GM19324 (cell line): ENCODE results near the gene WNK2.
"Not testable (repeated sequence)": the region's sequence is repeated elsewhere in the genome, so short reads cannot be mapped to it uniquely, and the experiment has no call there.

Experiments used
- ATAC-seq: cut with Tn5 transposase; IDR thresholded peaks from one replicate; pipeline ENCODE4 v1.9.1; 2021; ENCODE audit warnings: mild to moderate bottlenecking, moderate library complexity; ENCODE audit not compliant: unreplicated experiment, low FRiP score

WNK2 gene

DNA sequence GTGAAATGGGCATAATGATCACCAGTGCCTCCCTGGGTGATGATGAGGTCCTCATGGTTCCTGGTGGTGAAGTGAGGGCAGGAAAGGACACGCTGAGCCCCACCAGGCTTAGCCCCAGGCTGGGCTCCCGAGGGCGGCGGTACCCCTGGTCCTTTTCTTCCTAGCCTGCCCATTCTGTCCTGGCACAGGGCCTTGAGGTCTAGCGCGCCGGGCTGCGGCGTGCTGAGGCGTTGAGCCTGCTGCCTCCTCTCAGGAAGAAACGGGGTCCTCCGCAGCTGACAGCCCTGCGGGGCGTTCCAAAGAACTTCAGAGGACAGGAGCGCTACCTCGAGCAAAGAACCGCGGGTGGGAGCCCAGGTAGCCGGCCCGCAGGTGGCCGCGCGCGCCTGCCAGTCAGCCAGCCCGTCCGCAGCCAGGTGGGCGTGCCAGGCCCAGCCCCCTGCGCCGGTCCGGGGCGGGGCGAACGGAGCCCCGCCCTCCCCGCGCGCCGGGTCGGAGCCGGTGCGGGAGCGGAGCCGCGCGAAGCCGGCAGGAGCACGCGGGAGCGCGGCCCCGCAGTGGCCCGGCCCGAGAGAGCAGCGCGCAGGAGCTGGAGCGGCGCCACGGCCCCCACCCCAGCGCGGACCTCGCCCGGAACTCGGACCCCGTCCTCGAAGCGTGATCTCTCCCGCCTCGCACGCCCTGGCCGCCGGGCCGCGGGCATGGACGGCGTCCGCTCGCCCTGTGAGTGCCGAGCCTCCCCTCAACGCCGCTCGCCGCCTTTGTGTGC is at the start of gene WNK2:
TSS of gene WNK2 (plus strand) at position 477 of the 769 bp plus-strand sequence. CDS start 791 bp downstream, outside the sequence.
- ATAC-seq, result no peak

DNA sequence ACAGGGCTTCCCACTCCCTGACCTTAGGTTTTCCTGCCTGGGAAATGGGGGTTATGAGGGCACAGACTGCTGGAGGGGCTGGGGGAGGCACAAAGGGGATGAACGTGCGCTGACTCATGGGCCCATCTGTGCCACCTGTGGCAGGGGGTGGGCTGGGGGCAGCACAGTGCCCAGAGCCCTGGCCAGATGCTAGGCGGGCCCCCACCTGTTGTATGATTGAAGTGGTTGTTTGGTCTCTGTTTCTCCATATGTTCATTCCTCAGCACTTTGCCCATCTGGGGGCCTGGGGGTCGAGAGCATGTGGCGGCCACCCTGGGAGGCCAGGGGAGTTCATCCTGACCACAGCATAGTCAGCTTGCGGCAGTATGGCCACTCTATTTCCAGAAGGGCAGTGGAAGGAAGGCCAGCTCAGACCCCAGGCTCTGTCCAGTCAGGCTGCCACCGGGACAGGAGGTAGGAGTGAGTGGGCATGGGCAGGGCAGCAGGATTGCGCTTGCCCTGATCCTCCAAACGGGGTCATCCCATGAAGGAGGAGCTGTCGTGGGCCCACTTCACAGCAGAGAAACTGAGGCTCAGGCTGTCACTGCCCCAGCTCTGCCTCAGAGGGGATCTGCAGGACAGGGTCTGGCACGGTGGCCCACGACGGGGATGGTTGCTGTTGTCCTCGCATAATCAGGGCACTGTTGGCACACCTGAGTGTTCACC is 49.0 kb upstream of the WNK2 start:
- ATAC-seq, result no peak

DNA sequence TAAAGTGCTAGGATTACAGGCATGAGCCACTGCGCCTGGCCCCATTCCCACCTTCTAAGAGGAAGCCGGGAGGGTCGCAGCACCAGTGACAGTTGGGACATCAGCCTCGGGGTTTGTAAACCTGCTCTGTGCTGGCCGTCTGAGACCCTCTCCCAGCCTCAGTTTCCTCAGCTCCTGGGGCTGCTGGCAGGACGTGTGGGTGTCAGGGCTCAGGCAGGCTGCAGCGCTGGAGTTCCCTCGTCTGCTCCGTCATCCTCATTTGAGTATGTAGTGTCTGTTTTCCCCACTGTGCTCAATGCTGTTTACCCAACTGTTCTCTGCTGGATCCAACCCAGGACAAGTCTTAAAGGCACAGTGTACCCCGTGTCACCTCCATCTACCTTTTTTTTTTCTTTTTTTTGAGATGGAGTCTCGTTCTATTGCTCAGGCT is 47.9 kb upstream of the WNK2 start:
- ATAC-seq, result no peak

DNA sequence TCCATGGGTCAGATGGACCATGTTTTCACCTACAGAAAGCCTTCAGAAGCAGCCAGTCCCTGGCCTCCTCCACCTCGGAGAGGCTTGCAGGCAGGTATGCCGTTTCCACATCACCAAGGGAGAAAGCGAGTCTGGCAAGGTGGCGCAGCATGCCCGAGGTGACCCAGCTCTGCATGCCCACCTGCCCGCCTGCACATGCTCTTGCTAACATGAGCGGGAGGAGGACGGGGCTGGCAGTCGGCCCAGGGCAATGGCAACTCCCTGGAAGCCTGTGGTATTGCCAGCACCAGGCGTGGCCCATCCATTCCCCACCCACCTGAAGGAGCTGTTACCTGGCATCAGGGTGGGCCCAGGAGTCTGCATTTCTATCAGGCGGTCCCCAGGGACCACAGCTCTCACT is 46.6 kb upstream of the WNK2 start:
- ATAC-seq, result no peak

DNA sequence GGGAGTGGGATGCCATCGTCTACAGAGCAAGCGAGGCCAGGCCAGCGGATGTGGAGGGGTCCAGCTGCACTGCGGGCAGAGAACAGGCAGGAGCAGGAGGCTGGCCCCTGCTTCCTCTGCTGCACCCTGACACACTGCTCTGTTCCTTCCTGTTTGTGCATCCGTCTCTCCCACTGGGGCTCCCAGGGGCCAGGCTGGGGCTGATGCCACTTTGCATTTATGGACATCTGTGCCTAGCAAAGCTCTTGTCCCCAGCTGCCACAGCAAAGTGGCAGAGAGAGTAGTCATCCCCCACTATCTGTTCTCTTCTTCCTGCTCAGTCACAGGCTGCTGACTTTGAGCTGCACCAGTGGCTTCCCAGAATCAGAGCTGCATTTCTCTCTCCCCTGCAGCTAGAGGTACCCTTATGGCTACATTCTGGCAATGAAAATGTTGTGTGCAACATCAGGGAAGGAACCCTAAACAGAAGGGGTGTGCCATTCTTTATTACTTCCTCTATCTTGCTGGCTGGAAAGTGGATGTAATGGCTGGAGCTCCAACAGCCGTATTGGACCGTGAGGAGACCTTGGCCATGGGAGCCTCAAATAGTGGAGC is 45.7 kb upstream of the WNK2 start:
- ATAC-seq, result no peak

DNA sequence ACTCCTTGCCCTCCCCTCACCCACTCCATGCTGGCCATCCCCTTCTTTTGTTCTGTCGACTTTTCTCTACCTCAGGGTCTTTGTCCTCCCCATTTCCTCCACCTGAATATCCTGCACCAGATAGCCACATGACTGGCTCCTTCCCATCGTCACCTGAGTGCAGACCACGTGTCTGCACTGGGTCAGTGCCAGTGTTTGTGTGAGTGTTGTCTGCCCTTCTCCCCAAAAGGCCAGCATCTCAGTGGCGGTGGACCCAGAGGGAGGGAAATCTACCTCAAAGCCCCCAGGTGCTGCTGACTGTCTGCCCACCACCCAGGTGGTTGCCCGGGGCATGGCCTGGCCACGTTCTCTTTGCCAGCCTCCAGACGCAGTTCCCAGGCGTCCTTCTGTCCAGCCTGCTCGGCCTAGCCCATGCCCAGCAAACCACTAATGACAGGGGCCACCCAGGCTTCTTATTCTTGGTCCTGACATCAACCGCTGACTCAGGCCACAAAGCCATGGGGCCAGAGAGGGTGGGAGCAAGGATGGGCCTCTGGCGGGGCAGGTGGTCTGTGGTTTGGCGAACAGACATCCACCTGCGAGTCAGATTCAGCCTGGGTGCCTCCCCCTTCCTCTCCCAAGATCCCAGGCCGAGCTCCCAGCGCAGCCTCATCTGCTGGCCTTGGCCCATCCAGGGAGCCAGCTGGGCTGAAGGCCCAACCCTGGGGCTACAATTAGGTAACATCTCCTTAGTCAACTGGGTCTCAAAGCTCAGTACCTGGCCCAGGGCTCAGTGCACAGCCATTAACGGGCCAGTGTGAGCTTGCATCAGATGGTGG is 44.4 kb upstream of the WNK2 start:
- no peak for ATAC-seq

DNA sequence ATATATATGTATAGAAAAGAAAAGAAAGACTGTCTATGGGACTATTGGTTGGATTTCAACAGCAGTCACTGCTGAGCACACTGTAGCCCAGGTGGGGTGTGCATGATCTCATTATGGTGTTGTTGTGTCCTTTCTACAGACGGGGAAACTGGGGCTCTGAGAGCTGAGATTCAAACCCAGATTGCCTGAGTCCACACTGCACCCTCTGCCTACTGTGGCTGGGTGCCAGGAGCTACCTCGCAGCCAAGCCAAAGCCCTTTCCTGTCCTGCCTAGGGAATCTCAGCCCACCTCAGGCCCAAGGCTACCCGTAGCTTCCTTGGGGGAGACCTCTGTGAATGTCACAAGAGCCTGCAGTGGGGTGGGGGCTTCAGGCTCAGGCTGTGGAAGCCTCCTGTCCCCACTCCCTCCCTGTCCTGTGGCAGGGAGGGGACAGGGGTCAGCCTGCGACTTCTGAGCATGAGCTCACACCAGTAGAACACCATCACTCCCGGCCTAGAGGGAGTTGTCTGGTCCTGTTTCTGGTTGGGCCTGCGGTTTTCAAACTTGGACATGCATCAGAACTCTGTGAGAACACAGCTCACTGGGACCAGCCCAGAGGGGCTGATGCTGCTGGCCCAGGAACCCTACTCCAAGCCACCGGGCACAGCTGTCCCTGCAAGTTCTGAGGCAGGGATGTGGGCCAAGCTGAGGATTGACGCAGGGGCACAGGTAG is 42.0 kb upstream of the WNK2 start:
- ATAC-seq, result no peak

DNA sequence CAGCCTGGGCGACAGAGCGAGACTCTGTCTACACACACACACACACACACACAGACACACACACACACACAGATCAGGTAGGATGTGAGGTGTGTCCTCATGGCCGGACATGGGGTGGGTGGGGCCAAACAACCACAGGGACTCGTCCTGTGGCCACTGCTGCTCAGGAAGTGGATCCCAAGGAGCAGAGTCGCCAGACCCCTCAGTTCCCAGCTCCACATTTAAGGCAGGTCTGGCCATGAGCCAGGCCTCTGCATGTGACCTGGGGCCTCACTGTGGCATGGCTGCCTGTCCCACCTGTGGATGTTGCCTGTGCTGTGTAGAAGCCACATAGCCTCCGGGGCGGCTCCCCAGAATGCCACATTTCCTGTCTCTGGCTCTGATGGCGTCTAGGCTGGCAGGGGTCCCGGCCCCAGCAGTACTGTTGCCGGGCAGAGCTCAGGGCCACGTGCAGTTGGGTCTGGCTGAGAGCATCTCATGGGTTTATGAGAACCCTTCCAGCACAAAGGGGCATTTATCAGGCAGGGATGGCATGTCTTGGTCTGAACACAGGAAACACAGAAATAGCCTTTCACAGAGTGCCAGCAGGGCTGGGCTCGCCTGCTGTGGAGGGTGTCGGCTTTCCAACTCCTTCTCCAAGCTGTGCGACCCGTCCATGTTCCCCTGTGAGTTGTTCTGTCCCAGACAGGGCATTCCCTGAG is 40.0 kb upstream of the WNK2 start:
- ATAC-seq, result no peak

DNA sequence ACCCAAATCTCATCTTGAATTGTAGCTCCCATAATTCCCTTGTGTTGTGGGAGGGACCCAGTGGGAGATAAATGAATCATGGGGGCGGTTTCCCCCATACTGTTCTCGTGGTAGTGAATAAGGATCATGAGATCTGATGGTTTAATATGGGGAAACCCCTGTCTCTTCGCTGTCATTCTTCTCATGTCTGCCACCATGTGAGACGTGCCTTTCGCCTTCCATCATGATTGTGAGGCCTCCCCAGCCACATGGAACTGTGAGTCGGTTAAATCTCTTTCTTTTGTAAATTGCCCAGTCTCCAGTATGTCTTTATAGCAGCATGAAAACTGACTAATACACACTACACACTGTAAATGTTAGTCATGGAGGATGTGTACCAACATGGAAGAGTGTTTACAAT is 37.2 kb upstream of the WNK2 start:
- not testable (repeated sequence) for ATAC-seq

DNA sequence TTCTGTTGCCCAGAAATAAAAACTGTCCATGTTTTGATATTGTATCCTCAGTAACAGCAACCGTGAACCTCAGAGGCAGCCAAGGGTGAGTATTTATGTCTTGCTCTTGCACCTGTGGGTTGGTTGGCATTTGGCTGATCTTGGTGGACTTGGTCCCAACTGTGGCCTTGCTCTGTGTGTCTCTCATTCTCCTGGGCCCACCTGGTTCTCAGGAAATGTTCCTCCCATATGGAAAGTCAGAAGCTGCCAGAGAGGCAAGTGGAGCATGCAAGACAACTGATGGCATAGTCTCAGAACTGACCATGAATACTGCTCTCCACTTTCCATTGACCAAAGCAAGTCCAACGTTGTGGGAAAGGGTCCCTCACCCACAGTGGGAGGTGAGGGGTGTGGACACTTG is 36.3 kb upstream of the WNK2 start:
- ATAC-seq, result no peak

DNA sequence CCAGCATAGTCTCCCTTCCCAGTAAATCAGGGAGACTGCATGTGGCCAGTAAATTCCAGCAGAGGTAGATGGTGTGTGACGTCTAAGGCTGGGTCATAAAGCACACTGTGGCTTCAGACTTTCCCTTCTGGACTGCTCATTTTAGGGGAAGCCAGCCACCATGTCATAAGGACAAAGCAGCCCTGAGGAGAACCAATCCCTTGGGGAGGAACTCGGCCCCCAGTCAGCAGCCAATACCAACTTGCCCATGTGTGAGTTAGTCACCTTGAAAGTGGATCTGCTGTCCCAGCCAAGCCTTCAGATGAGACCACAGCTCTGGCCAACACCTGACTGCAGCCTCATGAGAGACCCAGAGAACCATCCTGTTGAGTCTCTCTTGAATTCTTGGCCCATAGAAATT is 35.2 kb upstream of the WNK2 start:
- ATAC-seq, result no peak

DNA sequence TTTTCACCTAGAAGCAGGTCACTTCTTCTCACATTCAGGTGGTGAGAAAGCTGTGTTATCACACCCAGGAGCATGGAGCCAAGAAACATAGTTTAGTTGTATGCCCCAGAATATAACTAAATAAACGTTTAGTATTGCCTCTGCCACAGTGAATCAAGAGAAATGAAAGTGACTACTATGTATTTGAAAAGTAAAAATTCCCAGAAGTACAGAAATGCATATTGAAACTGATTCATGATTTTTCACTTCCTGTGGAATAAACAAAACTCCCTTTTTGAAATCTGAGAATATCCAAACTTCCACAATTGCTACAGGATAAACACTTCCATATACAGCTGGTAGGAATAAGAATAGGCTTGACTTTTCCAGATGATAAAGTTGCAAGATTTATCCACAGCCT is 34.6 kb upstream of the WNK2 start:
- no peak for ATAC-seq

DNA sequence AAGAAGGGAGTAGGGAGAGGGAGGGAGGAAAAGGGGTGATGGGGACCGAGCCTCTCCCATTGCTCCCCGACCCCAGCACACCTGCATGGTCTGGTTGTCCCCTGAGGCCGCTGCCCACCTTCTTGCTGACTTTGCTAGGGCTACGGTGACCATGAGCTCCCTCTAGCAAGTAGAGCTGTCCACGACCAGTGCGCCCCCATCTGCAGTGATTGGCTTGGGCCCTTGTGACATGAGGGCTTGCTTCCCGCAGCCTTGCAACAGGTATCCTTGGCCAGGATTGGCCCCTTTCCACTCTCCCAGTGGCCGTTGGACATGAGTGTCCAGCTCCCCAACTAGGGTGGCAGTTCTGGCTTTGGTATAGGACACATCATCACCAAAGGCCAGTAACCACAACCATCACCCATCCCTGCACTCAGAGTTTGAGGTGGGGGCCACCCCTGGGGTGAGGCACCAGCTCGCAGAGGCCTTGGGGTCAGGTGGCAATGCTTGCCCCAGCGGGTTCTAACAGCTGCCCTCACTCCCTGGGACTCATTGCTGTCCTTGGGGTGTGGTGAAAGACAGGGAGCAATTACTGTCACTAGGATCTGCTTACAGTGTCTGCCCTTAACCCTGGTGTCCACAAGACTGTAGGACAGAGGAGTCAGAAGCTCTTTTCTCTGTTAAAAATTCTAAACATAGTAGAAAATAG is 32.7 kb upstream of the WNK2 start:
- ATAC-seq, result no peak

DNA sequence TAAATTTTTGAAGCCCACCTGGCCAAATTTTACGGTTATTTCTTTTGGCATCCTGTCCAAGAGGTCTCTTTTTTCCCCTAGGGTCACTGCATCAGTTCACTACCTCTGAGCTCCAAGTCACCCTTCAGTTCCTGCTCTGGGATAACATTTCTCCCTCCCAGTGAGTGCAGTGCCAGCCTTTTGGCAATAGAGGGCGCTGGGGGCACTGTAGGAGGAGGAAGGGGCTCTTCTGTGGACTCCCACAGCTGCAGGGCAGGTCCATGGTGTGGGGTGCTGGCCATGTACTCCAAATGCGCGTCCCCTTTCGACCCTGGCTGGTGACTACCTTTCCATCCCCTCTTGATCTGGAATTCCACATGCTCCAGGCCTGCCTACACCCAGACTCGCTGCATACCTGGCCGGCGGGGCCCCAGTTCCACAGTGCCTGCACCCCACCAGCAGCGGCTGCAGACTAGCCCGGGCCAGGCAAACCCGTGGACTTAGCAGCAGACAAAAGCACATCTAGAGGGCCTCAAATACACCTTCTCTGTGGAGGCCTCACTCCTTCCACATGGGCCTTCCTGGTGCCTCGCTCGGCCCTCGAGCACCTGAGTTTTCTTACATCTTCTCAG is 29.5 kb upstream of the WNK2 start:
- no peak for ATAC-seq

DNA sequence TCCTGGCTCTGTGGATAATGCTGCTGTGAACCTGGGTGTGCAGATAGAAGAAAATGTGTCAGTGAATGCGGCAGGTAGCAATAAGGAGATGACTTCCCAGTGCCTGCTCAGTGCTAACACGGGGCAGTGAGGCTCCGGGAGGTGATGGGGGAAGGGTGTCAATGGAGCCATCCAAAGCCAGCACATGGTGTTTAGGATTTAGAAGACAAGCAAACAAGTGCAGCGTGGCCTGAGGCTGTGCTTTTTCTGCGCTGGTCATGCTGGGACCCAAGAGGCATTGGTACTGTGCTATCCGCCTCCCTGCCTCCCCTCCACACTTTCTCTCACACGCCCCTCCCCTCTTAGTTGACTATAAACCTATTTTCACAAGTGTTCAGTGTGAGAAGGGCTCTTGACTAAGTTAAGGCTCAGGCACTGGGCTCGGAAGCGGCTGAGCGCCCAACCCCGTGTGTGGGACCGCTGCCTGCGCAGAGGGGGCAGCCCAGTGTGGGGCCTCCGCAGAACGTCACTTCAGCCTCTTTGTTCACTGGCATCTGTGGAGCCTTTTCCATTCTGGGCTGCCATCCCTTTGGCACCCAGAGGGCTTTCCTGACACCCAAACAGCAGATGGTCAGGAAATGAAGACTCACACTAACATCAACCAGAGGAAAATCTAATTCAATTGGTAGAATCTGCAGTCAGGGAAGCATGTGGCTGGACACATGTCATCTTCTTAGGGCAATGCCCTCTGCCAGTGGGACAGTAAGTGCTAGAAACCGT is 28.0 kb upstream of the WNK2 start:
- ATAC-seq, result no peak

DNA sequence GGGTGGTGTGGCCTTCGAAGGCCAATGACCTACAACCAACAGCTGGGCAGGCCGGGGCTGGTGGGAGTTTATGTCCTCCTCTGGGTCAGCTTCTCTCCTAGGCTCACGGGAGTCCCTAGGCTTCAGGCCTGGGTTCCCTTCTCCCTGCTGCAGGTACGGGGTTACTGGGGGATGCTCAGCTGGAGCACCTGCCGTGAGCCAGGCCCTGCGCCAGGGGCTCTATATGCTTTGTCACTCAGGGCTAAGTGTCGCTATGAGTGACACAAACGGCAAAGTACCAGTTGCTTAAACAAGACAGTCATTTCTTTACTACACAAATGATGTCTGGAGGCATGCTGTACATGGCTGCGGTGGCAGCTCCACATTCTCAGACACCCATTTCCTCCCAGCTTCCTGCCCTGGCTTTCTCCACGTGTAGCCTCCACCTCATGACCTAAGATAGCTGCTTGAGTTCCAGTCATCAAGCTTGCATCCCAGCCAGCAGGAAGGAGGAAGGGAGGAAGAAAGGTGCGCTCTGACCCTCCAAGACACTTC is 27.4 kb upstream of the WNK2 start:
- ATAC-seq, result no peak

DNA sequence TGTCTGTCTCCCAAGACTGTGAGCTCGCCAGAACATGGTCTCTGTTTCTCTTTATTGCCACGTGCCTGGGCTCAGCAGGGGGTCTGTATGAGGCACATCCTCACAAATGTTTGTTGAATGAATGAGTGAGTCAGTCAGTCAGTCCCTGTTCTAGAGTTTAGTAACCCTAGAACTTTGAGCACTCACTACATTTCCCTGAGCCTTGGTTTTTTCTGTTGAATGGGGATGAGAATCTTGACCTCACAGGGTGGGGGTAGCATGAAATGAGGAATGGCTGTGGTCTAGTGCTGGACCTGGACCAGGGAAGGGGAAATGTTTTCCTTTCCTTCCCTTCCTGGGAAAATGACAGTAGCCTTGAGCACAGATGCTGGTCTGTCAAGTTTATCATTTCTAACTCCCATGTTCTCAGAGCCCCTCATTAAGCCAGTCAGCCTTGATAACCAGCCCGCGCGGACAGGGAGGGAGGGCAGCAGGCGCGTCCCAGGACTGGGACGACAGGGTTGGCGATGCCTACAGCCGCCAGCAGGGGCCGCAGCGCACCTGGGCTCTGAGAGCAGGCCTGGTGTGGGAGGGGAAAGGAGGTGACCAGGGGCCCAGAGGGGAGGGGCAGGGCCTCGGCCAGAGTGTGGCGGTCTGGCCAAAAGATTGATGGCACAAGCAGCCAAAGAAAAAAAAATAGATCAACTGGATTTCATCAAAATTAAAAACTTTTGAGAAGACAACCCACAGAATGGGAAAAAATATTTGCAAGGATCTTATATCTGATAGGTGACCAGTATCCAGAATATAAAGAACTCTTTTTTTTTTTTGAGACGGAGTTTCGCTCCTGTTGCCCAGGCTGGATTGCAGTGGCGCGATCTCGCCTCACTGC is 24.1 kb upstream of the WNK2 start:
- ATAC-seq, result peak; percentile 78
